Amygdala (tissue), 56 donors: ENCODE results near the gene NAV3.
"Not testable (repeated sequence)": the region's sequence is repeated elsewhere in the genome, so short reads cannot be mapped to it uniquely, and the experiment has no call there.

Experiments used
- DNase-seq, 56 donors: peaks; one replicate each; lab custom pipeline; 2025; lab: John Stamatoyannopoulos, UW

The NAV3 gene

GRCh38 chr12:78101113-78101876 lies 270.6 kb downstream of the NAV3 start:
- no peak for DNase-seq

- peak in 4 of 56 donors; percentile 10 to 33 (median 20) for DNase-seq
Observed at GRCh38 chr12:78101946-78102635, 271.4 kb downstream of the NAV3 start.

GRCh38 chr12:78102801-78103200 lies 272.1 kb downstream of the NAV3 start:
- DNase-seq: not testable (repeated sequence)

GRCh38 chr12:78115889-78116288 lies 285.2 kb downstream of the NAV3 start:
- DNase-seq: no peak

- peak in 1 of 56 donors; percentile 12 for DNase-seq
Observed at GRCh38 chr12:78118036-78118435, 287.3 kb downstream of the NAV3 start.

- DNase-seq: no peak
Observed at GRCh38 chr12:78118486-78118885, 287.8 kb downstream of the NAV3 start.

GRCh38 chr12:78119351-78119918 lies 288.7 kb downstream of the NAV3 start:
- DNase-seq: no peak

GRCh38 chr12:78120306-78120705 lies 289.6 kb downstream of the NAV3 start:
- no peak for DNase-seq

GRCh38 chr12:78120866-78121560 lies 290.3 kb downstream of the NAV3 start:
- DNase-seq: no peak

- no peak for DNase-seq
Observed at GRCh38 chr12:78121969-78122610, 291.4 kb downstream of the NAV3 start.

GRCh38 chr12:78128211-78128610 lies 297.5 kb downstream of the NAV3 start:
- DNase-seq: no peak

GRCh38 chr12:78143717-78144116 lies 313.0 kb downstream of the NAV3 start:
- DNase-seq: no peak

GRCh38 chr12:78145398-78145797 lies 314.7 kb downstream of the NAV3 start:
- DNase-seq: no peak

GRCh38 chr12:78146365-78146772 lies 315.7 kb downstream of the NAV3 start:
- DNase-seq: peak in 1 of 56 donors; percentile 13

- DNase-seq: peak in 1 of 56 donors; percentile 1
Observed at GRCh38 chr12:78149459-78149858, 318.8 kb downstream of the NAV3 start.

GRCh38 chr12:78155546-78155945 lies 324.9 kb downstream of the NAV3 start:
- DNase-seq: no peak

- DNase-seq: no peak
Observed at GRCh38 chr12:78156751-78157150, 326.1 kb downstream of the NAV3 start.

- no peak for DNase-seq
Observed at GRCh38 chr12:78157199-78157598, 326.5 kb downstream of the NAV3 start.

GRCh38 chr12:78164154-78164553 lies 333.5 kb downstream of the NAV3 start:
- DNase-seq: no peak

- peak in 1 of 56 donors; percentile 31 for DNase-seq
Observed at GRCh38 chr12:78167510-78167909, 336.8 kb downstream of the NAV3 start.
